Measurements from ENCODE around the gene SOBP.

GRCh38 chr6:107699254-107699653 lies 209.3 kb downstream of the SOBP start:
- TF ChIP-seq PATZ1 (CRISPR knock-in tag; IDR thresholded peaks at IDR 0.05; ENCODE audit: borderline replicate concordance) (no peak), CSDC2 (CRISPR knock-in tag; IDR thresholded peaks at IDR 0.05) (no peak), TOX (CRISPR knock-in tag; IDR thresholded peaks at IDR 0.05; ENCODE audit: borderline replicate concordance) (no peak), ZNF70 (CRISPR knock-in tag; IDR thresholded peaks at IDR 0.05) (no peak), ZFP3 (CRISPR knock-in tag; IDR thresholded peaks at IDR 0.05) (no peak)

Measured in SK-N-SH treated with all-trans-retinoic acid at 6 μM for 48 hours (cell line).